Measurements from ENCODE around the gene RAPGEF6.

The RAPGEF6 gene

GRCh38 chr5:131389096-131389868 is 245.7 kb downstream of the RAPGEF6 start:
- no peak for DNase-seq (ENCODE audit: low spot score)
- in situ Hi-C loops (cut with MboI; ENCODE audit: low sequenced_read_pairs, unreplicated experiment) = loop anchor here (25.0 kb wide), 1 partner anchor 227 kb away; the partner anchor contains the start of genes HINT1 and LYRM7
- TF ChIP-seq CTCF (IDR thresholded peaks at IDR 0.05; ENCODE audit: borderline replicate concordance, control extremely low read depth, extremely low read depth, insufficient read depth, missing control alignments) = no peak

- no peak for TF ChIP-seq CTCF (IDR thresholded peaks at IDR 0.05; ENCODE audit: borderline replicate concordance, control extremely low read depth, extremely low read depth, insufficient read depth, missing control alignments)
- no peak for DNase-seq (ENCODE audit: low spot score)
- in situ Hi-C loops (cut with MboI; ENCODE audit: low sequenced_read_pairs, unreplicated experiment) = loop anchor here (25.0 kb wide), 1 partner anchor 225 kb away; the partner anchor contains the start of genes HINT1 and LYRM7
These were observed 247.8 kb downstream of the RAPGEF6 start for GRCh38 chr5:131387255-131387654.

GRCh38 chr5:131386779-131387178 is 248.2 kb downstream of the RAPGEF6 start:
- in situ Hi-C loops (cut with MboI; ENCODE audit: low sequenced_read_pairs, unreplicated experiment) = loop anchor here (25.0 kb wide), 1 partner anchor 224 kb away; the partner anchor contains the start of genes HINT1 and LYRM7
- no peak for DNase-seq (ENCODE audit: low spot score)
- TF ChIP-seq CTCF (IDR thresholded peaks at IDR 0.05; ENCODE audit: borderline replicate concordance, control extremely low read depth, extremely low read depth, insufficient read depth, missing control alignments) = no peak

GRCh38 chr5:131386124-131386523 is 248.9 kb downstream of the RAPGEF6 start:
- TF ChIP-seq CTCF (IDR thresholded peaks at IDR 0.05; ENCODE audit: borderline replicate concordance, control extremely low read depth, extremely low read depth, insufficient read depth, missing control alignments) = no peak
- in situ Hi-C loops (cut with MboI; ENCODE audit: low sequenced_read_pairs, unreplicated experiment) = loop anchor here (25.0 kb wide), 1 partner anchor 224 kb away; the partner anchor contains the start of genes HINT1 and LYRM7
- no peak for DNase-seq (ENCODE audit: low spot score)

- in situ Hi-C loops (cut with MboI; ENCODE audit: low sequenced_read_pairs, unreplicated experiment) = loop anchor here (5.0 to 25.0 kb wide), 2 partner anchors 117 to 222 kb away; partner anchors contain the start of genes HINT1 and LYRM7
- no peak for TF ChIP-seq CTCF (IDR thresholded peaks at IDR 0.05; ENCODE audit: borderline replicate concordance, control extremely low read depth, extremely low read depth, insufficient read depth, missing control alignments)
- no peak for DNase-seq (ENCODE audit: low spot score)
These were observed 250.3 kb downstream of the RAPGEF6 start for GRCh38 chr5:131384616-131385214.

- in situ Hi-C loops (cut with MboI; ENCODE audit: low sequenced_read_pairs, unreplicated experiment) = loop anchor here (5.0 to 25.0 kb wide), 2 partner anchors 117 to 222 kb away; partner anchors contain the start of genes HINT1 and LYRM7
- no peak for DNase-seq (ENCODE audit: low spot score)
- no peak for TF ChIP-seq CTCF (IDR thresholded peaks at IDR 0.05; ENCODE audit: borderline replicate concordance, control extremely low read depth, extremely low read depth, insufficient read depth, missing control alignments)
These were observed 250.9 kb downstream of the RAPGEF6 start for GRCh38 chr5:131384173-131384572.
